Inflammatory macrophage (primary cell): Measurements from ENCODE around the gene IGFBP1.
A peak's percentile ranks its signal among the peaks of the same experiment; 100 is the strongest.

Source experiments
- DNase-seq, 2 donors: peaks; one replicate each; pipeline ENCODE4 v3.0.0-alpha.2; 2020 to 2022

The IGFBP1 gene

GRCh38 chr7:45881280-45881758, 7.0 kb upstream of the IGFBP1 start:
- DNase-seq: no peak

- no peak for DNase-seq
These were observed 6.4 kb upstream of the IGFBP1 start for GRCh38 chr7:45881759-45882464.

GRCh38 chr7:45882465-45882810, 5.8 kb upstream of the IGFBP1 start:
- DNase-seq: no peak

GRCh38 chr7:45884136-45884535, 4.2 kb upstream of the IGFBP1 start:
- DNase-seq: no peak

GRCh38 chr7:45885264-45885882, 2.9 kb upstream of the IGFBP1 start:
- no peak for DNase-seq

GRCh38 chr7:45886931-45887667, 1.2 kb upstream of the IGFBP1 start:
- no peak for DNase-seq

- no peak for DNase-seq
These were observed 692 bp downstream of the IGFBP1 start for GRCh38 chr7:45888993-45889366.

- DNase-seq: no peak
These were observed 1.2 kb downstream of the IGFBP1 start for GRCh38 chr7:45889367-45890067.

- no peak for DNase-seq
These were observed 2.0 kb downstream of the IGFBP1 start for GRCh38 chr7:45890125-45890901.

- peak; percentile 7 to 35 for DNase-seq
These were observed 2.7 kb downstream of the IGFBP1 start for GRCh38 chr7:45890902-45891461.

- no peak for DNase-seq
These were observed 3.4 kb downstream of the IGFBP1 start for GRCh38 chr7:45891462-45892402.

GRCh38 chr7:45892407-45893035, 4.2 kb downstream of the IGFBP1 start:
- no peak for DNase-seq

- DNase-seq: no peak
These were observed 5.2 kb downstream of the IGFBP1 start for GRCh38 chr7:45893374-45893995.

GRCh38 chr7:45893996-45894664, 5.8 kb downstream of the IGFBP1 start:
- DNase-seq: no peak

- DNase-seq: no peak
These were observed 6.4 kb downstream of the IGFBP1 start for GRCh38 chr7:45894665-45895062.

GRCh38 chr7:45897042-45897690, 8.9 kb downstream of the IGFBP1 start:
- DNase-seq: no peak

GRCh38 chr7:45898222-45898621, 9.9 kb downstream of the IGFBP1 start:
- no peak for DNase-seq

- no peak for DNase-seq
These were observed 13.3 kb downstream of the IGFBP1 start for GRCh38 chr7:45901566-45901965.

- no peak for DNase-seq
These were observed 14.5 kb downstream of the IGFBP1 start for GRCh38 chr7:45902820-45903219.
